Stimulated activated CD4-positive, alpha-beta T cell treated with anti-CD3 and anti-CD28 coated beads, Interleukin-15, amount 100 ng/mL, for 48 hours (primary cell): ENCODE results near the gene BCAP29.

ENCODE experiments used
- DNase-seq, 2 donors: peaks; one replicate each; pipeline ENCODE4 v3.0.0-alpha.2; 2020; ENCODE audit warnings: low read depth in 2 of 2

Gene BCAP29

DNA sequence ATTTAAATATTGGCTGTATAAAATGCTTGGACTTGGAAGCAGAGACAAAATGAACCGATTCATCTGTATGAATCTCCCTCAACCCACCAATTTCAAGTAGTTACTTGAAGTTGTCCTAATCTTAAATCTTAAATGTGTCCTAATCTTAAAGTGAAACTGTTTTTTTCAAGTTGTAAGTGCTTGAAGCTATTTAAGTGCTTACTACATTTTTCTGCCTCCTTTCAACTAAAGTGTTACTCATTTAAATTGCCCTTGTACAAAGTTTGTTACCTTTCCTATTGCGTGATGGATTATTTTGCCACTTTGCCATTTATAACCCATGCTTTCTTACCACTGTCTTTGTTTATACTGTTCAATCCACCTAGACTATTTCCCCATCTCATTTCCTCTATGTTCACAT is 2.8 kb downstream of the BCAP29 start:
- no peak for DNase-seq

DNA sequence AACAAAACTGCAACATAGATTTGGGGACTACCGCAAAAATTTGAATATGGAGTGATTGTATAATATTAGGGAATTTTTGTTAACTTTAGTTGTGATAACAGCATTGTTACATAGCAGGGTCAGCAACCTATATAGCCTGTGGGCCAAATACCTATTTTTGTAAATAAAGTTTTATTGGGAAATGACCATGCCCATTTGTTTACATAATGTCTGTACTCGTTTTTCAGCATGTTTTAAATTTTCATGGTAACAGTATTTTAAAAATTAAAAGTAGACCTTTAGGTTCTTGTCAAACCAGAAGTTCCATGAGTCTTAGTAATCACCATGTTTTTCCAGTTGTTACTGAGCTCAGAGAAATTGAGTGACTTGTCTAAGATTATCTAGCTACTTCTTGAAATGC is 4.7 kb downstream of the BCAP29 start:
- no peak for DNase-seq

DNA sequence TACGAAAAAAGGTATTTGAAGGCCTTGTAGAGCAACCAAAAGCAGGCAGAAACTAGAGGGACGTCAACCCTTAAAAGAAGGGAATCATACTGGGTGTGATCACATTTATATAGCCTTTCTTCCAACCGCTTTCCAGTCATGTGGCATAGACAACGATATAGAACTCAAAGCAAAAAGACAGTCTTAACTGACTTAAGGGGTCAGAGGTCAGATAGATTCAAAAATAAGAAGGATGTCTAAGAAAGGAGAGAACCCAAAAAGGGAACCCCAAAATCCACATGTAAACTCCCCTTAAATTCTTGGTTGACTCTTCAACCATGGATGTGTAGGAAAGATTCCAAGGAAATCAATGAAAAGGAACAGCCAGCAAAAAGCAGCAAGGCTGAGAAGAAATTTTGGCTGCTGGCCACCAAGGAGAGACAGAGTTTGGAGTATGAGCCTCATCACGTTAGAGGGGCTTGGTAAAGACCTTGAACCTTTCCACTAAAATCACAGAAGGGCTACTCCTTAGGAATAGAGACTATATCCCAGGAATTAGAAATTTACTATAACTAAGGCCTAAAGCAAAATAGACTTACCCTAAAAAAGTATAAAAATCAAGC is 8.6 kb downstream of the BCAP29 start:
- DNase-seq: no peak

DNA sequence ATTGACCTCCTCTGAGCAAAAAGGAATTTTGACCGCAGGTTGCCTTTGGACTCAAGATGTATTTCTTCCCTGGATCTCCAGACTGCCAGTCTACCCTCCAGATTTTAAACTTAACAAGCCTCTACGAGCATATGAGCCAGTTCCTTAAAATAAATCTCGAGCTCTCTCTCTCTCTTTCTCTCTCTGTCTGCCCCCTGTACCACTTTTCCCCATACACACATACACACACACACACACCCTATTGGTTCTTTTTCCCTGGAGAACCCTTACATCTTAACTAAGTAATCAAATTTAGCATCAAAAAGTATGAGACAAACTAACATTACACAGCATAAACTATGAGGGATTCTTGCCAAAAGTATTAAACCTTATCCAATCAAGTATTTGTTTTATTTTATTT is 11.4 kb downstream of the BCAP29 start:
- DNase-seq: no peak

DNA sequence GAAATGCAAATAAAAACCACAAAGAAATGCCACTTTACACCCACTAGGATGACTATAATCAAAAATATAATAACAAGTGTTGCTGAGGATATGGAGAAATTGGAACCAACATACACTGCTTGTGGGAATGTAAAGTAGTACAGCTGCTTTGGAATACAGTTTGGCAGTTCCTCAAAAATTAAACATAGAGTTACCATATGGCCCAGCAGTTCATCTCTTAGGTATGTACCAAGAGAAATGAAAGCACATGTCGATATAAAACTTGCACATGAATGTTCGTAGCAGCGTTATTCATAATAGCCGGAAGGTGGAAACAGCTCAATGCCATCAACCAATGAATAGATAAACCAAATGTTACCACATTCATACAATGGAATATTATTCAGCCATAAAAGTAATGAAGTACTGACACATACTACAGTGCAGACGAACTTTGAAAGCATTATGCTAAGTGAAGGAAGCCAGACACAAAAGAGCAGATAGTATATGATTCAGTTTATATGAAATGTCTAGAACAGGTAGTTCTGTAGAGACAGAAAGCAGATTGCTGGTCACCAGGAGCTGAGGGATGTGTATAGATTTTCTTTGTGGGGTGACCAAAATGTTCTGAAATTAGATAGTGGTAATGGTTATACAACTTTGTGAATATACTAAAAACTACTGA is 12.4 kb downstream of the BCAP29 start:
- DNase-seq: no peak

DNA sequence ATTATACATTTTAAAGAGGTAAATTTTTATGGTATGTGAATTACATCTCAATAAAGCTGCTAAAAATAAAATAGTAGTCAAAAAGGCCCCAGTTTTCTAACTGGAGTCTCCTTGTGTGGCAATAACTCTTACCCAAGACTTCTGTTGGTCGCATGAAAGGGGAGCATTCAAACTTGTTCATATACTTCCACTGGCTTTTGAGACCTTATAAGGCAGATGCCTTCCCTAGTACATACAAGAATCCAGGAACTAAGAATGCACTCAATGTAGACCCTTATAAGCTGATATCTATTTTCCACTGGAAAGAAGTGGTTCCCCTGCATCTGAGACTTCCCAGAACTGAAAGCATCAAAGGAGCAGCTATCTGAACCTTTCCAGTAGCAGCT is 13.0 kb downstream of the BCAP29 start:
- no peak for DNase-seq

DNA sequence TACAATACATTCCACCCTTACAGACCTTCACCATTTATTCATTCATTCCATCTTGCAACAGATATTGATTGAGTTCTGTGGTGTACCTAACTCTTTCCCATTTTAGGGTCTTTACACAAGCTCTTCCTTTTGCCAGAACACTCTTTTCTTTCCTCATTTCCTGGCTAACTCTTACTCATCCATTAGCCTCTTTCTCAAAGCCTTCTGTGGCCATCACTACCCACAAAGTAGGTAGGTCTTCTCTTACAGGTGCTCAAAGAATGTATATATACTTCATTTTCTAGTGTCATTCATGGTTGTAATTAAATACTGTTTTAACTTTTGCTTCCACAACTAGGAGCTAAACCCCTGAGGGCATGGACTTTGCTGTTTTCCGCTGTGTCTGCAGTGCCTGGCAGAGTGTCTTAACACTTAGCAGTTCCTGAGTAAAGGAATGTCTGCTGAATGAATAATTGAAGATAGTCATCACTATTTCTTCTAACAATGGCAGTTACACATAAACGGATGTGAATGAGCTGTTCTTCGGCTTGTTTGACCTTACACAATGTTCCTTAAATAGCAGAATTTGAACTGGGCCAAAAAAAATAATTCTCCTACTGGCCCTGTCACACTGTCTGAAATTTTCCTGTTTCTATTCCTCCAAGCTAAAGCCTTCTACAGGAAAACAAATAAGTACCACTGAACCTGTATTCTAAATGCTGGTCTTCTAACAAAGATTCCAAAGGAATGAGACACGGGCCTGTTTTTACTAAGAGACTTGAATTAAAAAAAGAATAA is 15.1 kb downstream of the BCAP29 start:
- no peak for DNase-seq

DNA sequence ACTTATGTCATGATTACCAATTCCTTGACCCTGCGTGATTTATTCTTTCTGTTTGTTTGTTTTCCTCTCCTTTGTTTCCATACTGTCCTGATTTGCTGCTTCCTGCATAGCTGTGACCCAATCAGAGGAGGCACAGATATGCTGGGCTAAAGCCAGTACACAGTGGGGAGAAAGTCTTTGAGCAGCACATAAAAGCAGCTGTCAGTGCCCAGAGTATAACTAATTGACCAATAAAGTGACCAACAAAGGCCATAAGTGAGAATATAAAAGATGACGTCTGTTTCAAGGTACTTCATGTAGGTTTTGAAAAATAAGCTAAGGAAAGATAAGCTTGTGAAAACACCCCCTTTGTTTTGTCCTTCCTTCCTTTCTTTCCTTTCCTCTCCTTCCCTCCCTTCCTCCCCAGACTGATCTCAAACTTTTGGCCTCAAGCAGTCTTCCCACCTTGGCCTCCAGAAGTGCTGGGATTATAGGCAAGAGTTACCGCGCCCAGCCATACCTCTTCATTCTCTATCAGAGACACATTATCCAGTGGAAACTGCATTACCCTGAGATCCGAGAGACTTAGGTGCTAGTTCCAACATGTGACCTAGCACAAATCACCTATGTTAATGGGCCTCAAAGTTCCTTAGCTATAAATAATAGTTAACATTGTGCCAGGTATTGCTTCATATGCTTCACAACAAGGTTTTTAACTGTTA is 17.0 kb downstream of the BCAP29 start:
- no peak for DNase-seq

DNA sequence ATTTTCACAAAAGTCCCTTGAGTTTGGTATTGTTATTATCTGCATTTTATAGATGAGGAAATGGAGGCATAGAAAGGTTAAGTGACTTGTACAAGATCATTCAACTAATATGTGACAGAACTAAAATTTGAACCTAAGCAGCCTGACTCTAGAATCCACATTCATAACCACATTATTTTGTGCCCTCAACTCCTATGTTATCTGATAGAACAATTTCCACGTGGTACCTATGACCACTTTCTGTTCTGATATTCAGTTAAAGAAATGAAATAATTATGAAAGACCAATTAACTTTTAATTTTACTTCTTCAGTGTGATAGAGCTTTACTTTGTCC is 17.5 kb downstream of the BCAP29 start:
- DNase-seq: no peak

DNA sequence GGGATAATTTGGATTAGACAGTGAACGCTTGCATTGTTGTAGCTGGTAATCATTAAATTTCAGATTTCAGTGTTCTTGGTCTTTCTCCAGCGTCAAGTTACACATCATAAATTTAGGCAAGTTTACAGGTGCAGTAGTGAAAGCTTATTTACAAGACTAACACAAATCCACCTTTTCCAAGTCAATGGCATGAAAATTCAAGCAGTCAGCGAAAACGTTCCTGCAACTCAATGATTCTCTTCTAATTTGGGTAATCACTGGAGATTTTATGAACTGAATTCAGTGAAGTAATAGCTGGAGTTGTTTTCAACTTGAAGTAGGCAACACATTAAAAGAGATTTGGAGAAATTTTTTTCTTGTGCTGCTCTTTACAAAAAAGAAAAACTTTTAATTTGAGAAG is 17.9 kb downstream of the BCAP29 start:
- no peak for DNase-seq

DNA sequence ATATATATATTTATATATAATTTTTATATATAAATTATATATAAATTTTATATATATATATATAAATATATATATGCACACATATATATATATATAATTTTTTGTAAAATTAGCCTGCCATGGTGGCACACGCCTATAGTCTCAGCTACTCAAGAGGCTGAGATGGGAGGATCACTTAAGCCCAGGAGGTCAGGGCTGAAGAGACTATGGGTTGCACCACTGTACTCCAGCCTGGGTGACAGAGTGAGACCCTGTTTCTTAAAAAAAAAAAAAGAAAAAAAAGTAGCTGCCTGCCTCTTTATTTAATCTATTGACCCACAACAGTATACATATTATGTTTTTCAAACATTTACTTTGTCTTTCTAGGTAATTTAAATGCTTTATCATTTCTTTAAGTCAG is 19.2 kb downstream of the BCAP29 start:
- no peak for DNase-seq

DNA sequence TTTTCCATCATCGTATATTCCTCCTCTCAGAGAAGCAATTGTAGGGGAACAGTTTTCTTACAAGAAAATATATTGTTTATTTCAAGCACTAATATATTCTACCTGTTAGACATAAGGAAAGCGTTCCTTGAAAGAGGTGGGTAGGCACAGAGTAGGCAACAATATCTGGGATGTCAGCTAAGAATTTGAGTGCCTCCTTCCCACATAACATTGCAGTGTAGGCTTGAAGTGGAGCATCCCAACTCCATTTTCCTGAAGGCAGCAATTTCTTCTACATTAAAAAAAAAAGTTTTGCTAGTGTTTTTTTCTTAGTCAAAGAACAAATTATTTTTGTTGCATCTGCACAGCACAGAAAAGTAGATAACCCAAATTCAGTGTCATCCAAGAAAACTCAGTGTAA is 20.8 kb downstream of the BCAP29 start:
- DNase-seq: no peak

DNA sequence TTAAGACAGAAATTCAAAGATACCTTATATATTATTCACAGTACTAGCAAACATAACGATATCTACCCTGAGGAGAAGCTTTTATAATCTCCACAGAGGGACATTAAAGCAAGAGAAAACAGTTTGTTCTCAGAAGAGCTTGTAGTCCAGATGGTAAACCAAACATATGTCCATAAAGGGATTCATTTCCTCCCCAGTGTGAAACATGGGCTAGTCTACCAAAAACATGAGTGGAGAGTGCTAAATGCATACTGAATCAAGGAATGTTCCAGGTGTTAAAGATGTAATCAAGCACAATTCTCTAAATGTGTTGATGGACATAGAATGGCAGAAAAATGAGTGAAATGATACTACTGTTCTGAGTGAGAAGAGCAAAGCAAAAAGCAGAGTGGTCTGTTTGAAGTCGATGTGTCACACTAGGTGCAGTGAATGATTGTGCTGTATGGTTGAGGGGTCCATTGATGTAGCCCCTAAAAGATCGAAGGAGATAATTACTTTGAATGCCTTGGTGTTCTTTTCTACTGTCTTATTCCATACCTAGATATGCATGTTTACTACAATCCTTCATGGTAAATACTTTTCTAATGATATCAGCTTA is 25.3 kb downstream of the BCAP29 start:
- DNase-seq: no peak

DNA sequence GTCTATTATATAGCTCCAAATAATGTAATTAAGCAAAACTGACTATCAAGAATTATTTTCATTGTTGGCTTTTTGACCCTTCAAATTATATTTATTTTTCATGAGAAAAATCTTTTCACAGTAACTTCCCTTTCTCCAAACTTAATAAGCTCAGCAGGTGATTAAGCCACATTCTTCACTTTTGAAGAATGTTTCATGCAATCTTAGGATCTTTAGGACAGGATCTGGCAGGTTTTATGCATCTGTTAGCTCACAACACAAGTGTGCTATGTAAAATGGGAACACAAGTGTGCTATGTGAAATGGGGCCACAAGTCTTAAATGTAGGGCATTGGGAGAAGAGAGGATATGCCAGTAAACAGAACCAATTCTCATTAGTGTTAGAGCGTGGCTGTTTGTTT is 26.3 kb downstream of the BCAP29 start:
- DNase-seq: no peak

DNA sequence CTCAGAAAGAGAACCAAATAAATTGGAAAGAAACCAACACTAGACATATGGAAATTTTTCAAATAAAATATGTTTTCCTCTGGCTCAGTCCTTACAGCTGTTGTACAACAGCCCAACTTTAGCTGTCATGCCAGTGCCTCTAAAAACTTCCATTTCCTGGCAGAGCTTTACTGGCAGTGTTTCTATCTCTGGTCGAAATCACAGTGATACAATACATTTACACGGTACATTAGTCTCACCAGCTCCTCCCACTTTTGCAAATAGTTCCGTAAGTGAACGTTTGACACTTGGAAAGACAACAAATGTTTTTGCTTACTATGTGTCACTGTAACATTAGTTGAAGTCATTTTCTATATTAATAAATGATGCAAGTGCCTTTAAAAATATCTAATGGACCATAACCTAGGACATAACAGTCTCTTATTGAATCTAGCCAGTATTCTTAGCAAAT is 29.8 kb downstream of the BCAP29 start:
- no peak for DNase-seq

DNA sequence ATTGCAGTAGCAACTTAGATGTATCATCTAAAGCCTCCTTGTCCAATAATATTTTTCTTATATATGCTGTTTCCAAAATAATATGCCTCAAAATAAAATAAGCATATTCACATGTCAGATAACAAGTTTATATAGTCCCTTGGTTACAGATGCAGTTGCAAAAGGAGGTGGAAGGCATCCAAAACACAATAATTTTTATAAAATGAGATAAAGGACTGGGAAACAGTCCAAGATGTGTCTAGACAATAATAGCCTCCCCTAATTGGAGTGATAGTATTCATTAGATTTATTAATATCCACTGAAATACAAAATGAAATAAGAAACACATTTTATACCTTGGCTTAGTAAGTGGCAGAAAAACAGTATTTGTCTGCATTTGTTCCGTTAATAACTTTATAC is 30.3 kb downstream of the BCAP29 start:
- DNase-seq: no peak

DNA sequence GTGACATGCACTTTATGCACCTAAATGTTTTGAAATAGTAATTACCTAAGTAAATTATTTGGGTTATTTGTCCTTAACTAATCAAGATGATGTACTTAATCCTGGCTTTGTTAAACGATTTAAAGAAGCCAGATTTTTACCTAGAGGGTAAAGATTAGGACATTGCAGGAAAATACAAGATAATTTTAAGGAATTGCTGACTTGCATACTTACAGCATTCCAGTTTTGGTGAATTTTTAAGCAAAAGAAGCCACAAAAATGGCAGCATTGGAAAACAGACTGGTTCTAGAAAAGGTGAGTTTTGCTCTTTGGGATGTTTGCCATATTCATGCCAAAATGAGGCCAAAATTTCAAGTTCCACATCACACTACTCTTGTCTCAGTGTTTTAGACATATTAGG is 33.4 kb downstream of the BCAP29 start:
- DNase-seq: no peak

DNA sequence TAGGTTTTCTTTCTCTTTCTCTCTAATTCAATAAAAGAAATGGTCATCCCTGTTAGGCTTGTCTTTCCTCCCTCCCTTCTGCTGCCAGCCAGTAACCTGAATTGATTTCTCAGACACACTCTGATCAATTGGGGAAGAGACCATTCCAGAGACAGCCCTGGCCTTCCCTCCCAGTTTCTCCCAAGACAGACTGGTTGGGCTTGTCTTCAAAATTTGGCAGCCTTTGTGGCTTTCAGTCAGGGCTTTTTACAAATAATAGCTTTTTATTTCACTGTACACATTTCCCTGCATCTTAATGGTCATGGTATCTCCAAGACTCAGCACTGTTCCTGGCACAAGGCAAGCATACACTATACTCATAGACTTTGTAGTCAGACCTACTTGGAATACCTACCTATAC is 33.9 kb downstream of the BCAP29 start:
- no peak for DNase-seq

DNA sequence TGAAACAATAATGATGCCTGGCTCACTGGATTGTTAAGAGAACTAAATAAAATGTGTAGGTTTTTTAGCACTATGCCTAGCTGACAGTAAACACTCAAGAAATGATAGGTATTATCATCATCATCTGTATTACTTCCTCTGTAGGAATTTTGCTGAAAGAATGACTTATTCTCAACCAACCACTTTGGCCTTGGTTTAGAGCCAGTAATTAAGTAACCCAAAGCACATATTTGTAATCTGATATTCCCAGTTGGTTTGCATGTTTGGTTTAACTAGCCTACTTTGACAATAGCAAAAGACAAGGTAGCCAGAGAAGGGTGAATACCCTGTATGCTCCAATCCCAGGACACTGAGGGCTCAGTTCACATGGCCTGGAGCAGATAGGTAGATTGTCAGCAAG is 34.4 kb downstream of the BCAP29 start:
- DNase-seq: no peak

DNA sequence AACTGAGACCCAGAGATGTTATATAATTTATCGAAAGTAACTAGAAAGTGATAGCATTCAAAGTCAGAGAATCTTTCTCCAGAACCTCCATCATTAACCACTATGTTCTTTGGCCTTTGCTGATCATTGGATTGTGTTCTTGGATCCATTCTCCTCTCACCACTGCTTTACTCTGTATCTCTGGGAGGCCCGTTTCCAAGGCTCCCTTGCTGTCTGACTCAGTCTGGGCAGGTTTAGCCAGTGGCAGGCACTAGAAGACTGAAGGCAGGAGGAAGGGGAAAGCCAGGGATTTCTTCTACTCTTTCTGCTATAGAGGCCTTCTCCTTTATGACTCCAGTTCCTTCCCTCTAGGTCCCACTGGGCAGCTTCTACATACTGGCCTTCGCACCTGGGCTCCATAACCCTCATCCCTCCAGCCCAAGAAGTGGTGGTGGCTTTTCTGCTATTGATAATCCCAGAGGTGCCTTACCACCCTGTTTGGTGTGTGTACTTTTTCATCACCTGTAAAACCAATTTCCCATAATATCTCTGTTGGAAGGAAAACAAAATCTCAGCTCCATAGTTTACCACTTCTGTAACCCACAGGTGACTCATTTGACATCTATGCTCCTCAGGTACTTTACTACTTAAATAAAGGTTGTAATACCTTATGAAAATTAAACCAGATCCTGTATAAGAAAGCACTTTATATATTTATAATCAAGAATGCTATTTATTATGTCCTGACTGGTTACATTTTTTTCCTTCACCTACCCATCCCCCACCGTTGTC is 36.0 kb downstream of the BCAP29 start:
- DNase-seq: no peak

DNA sequence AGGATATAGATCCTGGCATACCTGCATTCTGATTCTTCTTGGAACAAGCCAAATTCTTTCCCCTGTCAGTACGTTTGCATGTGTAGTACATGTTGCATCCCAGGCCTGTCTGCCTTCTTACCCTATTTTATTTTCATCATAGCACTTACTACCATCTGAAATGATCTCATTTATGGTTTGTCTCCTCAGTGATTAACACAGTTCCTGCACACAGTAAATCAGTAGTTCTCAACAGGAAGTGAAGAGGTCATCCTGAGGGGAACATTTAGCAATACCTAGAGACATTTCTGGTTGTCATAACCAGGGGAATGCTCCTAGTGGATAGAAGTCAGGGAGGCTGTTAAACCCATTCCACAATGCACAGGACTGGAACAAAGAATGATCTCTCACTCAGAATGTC is 42.4 kb downstream of the BCAP29 start:
- DNase-seq: no peak

DNA sequence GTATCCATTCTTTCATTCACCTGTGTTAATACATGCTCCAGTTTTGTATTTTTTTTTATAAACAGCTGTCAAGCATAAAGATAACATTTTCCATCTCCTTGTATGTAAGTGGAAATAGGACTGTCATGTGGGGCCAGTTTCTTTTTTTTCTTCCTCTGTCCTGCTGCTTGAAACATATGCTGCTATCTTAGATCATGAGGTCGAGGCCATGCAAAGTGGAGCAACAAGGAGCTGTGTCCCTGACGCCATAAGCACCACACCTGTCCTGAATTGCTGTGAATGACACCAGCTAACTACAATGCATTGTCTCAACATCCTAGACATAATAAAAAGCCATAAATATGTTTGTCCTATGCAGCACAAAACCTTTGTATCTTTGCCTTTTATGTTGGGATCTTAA is 42.8 kb downstream of the BCAP29 start:
- no peak for DNase-seq
